HG03558 (cell line): ENCODE data around the gene PCBP3.
"Not testable (repeated sequence)": the region's sequence is repeated elsewhere in the genome, so short reads cannot be mapped to it uniquely, and the experiment has no call there.

ENCODE experiments used
- ATAC-seq: cut with Tn5 transposase; IDR thresholded peaks from one replicate; pipeline ENCODE4 v1.9.1; 2021; ENCODE audit warnings: moderate number of reproducible peaks; ENCODE audit not compliant: unreplicated experiment; ENCODE audit errors: extremely low read depth

The PCBP3 gene

DNA sequence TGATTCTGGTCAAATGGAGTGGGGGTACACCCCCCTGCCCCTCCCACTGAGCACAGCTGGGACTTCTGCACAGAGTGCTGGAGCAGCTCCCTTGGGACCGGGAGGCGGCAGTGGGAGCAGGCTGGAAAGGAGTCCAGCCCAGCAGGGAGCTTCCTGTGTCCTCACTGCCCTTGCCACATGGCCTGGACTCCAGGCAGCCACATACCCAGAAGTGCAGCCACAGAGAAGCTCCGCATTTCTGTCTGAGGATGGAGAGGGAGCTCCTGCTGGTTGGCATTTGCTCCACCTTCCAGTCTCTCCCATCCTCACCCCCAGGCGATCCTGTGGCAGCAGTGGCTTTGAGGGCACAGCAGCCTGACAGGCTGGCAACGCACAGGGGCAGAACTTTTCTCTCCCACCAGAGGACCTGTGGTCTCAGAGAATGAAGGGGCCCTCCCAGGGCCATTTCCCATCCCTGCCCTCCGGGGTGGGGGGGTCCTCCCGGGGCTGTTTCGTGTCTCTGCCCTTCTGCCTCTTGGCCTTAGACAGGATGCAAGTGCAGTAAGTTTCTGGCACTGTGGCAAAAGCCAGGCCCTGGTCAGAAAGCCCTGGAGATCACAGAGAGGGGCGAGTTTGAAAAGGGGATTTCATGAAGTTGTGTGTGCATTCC, 234.4 kb downstream of the PCBP3 start:
- no peak for ATAC-seq

DNA sequence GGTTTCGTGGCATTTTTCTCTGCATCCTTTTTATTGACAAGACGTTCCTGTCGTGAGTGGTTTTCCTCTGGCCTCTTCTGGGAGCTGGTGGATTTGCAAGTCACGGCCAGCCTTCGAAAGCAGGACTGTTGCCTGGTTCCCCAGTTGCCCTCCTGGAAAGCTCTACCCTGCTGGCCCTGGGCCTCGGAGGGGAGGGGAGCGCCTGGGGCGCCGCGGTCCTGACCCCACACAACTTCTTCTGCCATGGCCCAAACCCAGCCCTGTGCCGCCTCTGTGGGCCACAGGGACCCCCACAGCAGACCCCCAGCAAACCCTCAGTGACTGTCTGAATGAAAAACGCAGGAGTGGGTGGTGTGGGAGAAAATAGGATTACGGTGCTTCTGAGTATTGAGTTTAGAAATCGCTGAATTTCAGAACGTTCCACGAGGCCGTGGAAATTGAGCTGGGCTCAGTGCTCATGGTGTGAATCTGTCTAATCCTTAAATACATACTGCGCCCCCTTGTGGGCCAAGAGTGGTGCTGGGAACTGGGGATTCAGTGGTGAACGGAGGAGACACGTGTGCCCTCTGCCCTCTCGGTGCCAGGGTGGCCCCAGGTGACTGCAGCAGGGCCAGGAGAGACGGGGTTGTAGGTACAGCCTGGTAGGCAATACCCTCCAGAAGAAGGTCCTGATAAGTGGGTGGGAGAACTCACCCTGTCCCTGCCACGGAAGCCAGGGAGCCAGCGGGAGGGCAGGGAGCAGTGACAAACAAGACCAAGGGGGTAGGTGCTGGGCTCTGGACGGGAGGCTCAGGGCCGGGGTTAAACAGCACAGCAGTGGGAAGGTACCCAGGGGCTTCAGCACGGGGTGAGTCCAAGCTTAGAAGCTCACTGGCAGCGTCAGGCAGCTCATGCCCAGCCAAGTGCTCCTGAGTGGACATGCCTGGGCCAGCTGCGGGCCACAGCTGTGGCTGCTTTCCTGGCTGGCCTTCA, 236.9 kb downstream of the PCBP3 start:
- ATAC-seq = no peak

DNA sequence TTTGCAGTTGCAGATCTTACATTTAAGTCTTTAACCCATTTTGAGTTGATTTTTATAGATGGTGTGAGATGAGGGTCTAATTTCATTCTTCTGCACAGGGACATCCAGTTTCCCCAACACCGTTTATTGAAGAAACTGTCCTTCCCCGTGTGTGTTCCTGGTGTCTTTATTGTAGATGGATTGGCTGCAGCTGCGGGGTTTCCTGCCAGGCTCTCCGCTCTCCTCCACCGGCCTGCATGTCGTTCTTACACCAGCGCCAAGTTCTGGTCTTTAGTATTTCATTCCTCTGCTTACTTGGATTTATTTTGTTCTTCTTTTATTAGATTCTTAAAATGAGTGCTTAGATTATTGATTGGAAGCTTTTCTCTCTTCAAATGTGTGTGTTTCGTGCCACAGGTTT, 239.1 kb downstream of the PCBP3 start:
- ATAC-seq = no peak

DNA sequence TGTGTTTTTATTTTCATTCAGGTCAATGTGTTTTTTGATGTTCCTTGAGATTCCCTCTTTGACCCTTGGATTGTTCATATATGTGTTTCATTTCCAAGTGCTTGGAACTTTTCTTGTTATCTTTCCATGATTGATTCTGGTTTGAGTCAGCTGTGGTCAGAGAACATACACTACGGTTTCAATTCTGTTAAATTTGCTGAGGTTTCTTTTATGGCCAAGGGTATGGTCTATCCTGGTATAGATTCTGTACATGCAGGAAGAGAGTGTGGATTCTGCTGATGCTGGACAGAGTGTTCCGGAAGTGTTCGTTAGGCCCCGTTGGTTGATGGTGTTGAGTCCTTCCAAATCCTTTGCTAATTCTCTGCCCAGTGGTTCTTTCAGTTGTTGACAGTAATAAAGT, 239.6 kb downstream of the PCBP3 start:
- no peak for ATAC-seq

DNA sequence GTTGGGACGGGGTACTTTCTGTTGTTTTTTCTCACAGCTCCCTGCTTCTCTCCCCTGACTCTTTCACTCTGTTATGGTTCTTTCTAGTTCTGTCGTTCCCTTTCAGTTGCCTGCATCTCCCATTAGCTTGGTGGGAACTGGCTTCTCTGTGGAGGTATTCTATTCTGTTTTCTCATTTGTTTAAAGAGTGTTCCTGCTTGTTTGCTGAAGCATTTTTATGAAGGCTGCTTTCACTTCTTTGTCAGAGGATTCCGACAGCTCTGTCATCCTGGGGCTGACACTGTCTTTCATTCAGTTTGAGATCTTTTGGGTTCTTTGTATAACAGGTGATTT, 242.0 kb downstream of the PCBP3 start:
- no peak for ATAC-seq

DNA sequence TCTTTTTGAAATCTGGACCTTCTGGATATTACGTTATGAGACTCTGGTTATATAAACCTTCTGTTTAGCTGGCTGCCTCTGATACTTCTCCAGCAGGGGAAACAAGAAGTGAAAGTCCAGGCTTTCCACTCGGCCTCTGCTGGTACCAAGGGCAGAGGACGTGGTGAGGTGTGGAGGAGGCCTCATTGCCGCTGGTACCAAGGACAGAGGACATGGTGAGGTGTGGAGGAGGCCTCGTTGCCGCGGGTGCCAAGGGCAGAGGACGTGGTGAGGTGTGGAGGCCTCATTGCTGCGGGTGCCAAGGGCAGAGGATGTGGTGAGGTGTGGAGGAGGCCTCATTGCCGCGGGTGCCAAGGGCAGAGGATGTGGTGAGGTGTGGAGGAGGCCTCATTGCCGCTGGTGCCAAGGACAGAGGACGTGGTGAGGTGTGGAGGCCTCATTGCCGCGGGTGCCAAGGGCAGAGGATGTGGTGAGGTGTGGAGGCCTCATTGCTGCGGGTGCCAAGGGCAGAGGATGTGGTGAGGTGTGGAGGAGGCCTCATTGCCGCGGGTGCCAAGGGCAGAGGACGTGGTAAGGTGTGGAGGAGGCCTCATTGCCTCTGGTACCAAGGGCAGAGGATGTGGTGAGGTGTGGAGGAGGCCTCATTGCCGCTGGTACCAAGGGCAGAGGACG, 242.5 kb downstream of the PCBP3 start:
- not testable (repeated sequence) for ATAC-seq

DNA sequence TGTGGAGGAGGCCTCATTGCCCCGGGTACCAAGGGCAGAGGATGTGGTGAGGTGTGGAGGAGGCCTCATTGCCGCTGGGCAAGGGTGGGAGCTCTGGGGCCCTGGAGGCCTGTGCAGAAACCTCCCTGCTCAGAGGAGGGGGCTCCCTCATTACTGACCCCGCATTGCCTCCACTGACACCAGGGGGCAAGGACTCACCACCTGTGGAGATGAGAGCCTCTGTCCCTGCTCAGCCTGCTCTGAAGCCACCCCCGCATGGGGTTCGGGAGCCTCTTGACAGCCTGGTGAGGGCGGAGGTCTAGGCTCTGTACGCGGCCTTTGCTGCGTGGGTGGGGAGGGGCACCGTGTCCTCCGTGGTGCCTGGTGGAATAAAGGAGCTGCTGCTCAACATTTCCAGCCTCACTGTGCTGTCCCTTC, 243.1 kb downstream of the PCBP3 start:
- no peak for ATAC-seq

DNA sequence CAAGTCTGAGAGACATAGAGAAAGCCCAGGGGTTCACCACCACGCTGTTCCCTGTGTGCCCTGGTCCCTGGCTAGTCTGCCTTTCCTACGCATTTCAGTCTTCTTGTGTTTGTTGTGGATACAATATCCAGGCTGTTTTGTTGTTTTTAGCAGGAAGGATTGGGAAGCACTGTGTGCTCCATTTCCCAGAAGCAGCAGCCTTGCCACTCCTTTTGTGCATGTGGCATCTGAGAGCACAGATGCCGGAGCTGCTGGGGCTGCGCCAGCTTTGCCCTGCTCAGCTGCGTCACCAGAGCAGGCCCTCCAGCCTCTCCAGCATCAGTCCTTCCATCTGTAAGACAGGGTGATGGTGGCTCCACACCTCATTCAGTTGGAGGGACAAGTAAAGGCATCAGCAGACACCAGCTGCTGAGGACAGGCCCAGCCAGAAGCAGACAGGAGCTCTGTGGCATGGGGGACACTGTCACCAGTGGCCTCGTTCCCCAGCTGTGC, 243.6 kb downstream of the PCBP3 start:
- no peak for ATAC-seq

DNA sequence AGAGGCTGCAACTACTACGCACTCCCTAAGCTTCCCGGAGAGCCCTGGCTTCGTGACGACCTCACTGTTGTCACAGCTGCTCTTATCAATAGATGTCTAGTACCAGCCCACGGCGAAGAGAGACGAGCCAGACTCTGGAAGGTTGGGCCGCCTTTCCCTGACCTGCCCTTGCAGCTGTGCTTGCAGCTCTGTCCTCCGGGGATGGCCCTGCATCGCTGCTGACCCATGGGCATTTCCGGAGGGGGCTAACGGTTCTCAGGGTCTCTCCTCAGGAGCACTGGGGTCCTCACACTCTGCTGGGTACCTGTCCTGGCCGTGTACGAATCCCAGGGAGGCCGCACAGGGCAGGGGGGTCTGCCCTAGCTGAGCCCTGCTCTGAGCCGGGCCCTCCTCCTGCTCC, 244.3 kb downstream of the PCBP3 start:
- ATAC-seq = no peak

DNA sequence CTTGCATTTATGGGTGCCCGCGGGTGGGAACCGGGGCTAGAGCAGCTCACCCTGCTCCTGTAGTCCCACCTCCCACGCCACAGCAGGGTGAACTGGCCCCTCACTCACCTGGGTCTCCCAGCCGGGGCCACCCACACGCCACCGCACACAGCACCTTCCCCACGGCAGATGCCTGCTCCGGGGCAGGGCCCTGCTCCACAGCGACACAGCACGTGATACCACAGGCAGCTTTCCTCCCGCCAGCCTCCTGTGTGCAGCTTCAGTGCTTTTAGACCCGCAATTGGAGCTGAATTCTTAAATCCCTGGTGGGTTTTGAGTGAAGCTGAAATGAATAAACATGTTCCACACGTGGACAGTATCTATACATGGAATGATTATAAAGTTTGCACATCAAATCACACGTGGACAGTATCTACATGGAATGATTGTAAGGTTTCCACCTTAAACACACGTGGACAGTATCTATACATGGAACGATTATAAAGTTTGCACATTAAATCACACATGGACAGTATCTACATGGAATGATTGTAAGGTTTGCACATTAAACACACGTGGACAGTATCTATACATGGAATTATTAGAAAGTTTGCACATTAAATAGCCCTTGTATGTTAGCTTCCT, 245.0 kb downstream of the PCBP3 start:
- no peak for ATAC-seq

DNA sequence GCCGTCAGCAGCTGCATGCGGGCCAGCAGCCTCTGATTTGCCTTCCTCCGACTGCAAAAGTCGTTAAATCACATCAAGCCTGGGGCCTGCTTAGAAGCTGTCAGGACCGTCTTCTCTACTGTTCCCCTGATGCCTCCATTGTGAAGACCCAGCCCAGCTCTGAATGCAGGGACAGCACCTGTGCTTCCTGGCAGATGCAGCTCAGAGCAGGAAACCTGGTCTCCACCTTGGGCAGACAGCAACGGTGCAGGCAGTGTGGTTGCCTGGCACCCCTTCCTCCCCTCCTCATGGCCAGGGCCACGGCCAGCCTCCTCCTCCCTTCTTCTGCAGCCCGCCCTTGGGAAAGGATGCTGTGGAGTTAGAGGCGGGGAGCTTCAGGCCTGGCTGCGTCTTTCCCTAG, 245.7 kb downstream of the PCBP3 start:
- no peak for ATAC-seq

DNA sequence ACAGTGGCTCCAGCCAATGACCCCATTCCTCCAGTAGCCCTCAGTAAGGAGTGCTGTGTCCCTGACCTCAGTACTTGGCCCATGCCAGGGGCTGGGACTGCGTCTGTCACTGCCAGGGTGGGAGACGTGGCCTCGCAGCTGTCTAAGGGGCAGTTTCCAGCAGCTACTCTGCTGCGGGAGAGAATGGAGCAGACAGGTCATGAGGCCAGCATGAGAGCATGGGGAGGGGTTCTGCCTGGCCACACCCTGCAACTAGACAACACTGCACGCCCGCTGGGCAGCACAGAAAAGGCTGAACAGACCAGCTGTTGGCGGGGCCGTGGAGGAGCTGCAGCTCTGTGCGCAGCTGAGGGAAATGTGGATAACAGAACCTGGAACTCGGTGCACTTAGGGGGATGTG, 246.4 kb downstream of the PCBP3 start:
- no peak for ATAC-seq

DNA sequence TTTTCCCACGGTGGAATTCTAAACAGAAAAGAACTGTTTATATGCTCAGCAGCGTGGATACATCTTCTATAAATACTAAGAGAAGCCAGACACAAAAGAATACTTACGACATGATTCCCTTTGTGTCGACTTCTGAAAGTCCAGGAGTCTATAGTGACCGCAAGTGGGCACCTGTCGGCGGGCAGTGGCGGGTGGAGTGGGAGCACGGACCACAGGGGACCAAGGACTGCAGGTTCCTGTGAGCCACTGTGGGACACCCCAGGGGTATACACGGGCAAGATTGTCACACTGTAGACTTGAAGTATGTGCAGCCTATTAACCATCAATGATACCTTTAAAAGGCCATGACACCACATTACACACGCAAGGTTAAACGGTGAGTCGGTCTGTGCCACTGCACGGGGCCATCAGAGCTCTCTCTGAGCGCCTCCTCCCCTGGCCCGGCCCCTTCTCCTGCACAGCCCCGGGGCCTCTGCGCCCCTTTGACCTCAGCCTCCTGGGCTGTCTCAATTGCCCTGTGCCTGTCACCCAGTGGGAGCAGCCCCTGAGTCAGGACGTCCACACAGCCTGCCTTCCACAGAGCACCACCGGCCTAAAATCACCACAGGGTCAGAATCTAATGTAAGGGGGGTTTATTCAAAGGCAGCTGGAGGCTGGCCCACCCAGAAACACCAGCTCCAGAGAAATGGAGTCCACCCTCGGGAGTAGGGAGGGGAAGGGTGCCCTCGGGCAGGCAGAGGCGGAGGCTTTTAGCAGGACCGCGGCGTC, 248.0 kb downstream of the PCBP3 start:
- ATAC-seq = no peak

DNA sequence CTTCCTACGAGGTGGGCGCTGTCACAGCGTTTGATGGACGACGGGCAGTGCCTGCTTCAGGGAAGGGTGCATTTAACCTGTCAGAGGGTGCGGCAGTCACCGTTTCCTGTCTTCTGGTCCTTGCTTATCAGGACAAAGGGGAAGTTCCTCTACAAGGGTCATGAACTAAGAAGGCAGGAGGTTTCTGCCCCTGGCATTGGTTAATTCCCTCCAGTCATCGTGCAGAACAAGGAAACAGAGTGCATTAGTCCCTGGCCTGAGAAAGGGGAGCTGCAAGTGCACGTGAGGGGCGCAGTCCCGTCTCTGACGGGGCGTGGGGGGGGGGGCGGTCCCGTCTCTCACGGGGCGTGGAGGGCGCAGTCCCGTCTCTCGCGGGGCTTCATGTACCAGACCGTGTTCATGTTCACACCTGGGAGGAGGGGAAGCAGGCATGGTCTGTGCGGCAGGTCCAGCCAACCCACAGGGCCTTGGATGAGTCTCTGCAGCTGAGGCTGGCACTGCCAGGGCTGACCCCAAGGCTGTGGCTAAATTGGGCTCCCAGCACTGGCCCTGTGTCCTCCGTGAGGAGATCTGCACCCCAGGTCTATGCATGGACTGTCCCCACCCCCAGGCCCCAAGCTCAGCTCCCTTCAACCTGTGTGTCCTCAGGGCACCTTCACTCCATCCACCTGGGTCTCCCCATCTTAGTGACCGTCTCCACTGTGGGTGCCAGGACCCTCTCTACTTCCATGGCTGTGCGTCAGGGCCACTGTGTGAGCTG, 248.8 kb downstream of the PCBP3 start:
- no peak for ATAC-seq

DNA sequence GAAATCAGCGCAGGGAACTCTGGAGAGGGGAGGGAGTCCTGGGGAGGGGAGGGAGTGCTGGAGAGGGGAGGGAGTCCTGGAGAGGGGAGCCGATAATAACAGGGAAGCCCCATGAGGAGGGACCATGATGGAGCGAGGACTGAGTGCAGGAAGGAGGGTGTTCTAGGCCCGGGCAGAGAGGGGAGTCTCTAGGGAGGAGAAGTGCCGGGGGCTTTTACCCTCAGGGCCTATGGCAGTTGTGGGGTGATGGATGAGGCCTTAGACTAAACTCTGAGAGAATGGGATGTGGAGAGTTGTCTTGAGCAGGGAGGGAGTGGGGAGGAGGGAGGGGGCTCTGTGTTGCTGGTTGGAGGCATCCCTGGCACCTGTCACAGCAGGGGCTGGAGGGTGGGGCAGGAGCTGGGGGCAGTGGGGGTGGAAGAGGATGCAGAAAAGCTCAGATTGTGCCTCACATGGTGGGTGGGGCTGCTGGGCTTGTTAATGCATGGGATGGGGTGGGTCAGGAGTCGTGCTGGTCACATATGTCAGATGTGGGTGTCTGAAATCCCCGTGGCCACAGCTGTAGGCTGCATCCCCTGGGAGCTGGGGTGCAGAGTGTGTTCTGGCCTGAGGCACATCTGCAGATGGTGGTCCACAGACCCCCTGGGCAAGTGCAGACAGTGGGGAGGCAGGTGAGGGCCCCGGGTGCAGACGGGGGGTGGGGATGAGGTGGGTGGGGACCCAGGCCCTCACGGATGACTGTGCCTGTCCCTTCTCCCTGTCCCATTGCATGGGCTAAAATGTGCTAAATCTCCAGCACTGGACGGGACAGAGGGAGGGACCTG, 249.6 kb downstream of the PCBP3 start:
- ATAC-seq = no peak

DNA sequence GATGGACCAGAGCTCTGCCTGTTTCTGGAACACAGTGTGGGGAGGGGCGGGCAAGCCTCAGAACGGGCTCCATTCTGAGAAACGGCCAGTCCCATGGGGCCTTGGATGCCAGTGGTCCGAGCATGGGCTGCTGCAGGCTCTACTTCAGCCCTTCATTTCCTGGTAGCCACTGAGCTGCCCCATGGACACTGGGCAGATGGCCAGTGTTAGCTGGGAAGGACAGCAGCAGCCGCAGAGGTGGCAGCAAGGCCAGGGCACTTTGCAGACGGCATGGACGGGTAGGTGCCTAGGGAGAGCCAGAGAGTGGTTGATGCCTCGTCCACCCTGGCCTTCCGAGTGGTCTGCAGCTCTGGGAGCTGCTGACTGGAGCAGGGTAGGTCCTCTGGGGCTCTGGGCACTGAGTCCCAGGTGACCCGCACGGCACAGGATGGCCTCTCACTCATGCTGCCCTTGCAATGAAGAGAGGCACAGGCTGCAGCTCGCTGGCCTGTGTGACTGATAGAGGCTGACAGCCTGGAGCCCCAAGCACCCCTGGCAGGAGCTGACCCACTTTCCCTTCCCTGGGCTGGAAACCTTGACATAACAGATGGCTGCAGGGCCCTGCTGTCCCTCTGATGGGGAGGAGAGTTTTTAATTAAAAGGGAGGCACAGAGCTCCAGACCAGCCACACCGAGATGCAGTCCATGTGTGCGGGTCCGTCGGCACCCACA, 250.4 kb downstream of the PCBP3 start:
- no peak for ATAC-seq

DNA sequence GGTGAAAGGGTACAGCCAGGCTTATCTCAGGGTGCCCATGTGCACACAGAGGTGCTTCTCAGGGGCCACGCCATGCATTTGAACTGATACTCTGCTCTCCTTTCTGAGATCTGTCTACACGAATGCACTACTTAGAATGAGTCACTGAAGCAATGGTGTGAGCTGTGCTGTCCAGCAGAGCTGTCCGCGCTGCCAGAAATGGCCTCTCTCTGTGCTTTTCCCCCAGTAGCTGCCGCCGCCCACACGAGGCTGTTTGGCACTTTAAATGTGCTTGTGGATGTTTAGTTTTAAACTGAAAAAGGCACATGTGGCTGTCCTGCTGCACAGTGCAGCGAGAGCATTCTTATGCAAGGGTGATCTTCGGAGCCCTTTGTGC, 250.9 kb downstream of the PCBP3 start:
- ATAC-seq = no peak
